Measurements from ENCODE around the gene CCL3. TPM values are rescaled to one million over a fixed set of nuclear protein-coding genes. Genes with fewer than 3 reads are reported as not detected.

CCL3 gene
- total RNA-seq, 1 experiment from 2014 or later = 0.98 TPM

DNA sequence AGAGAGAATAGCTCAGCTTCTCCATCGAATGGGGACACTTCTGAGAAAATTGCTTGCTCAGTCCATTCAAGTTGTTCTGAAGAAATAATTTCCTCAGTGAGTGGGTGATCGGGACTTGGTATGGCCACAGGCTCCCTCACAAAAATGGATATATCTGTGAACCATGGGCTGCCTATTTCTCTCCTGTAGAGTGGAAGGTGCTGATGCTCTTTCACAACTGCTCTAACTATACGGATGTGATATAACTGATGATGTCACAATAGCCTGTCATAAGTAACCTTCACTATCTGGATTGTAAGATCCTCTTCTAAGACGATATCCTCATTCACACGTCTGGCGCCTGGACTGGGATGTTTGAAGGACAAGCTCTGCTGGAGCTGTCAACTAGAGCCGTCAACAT lies 30.5 kb downstream of the CCL3 start:
- no peak overlapping the region for H3K4me3 ChIP-seq (replicated peaks in 1 of 2; ENCODE audit: low read depth in 1 of 2, low read length in 2 of 2)
- H3K9me3 ChIP-seq (ENCODE audit: control insufficient read depth in 1 of 2, insufficient read depth in 1 of 2, low read depth in 1 of 2, low read length in 2 of 2) = no peaks in the 10 kb centered on the region
- no peak for DNase-seq (ENCODE audit: low read depth, low spot score)
- no peaks in the 10 kb centered on the region for H3K9me2 ChIP-seq (ENCODE audit: insufficient read depth)
- no peaks in the 10 kb centered on the region for H3K36me3 ChIP-seq (ENCODE audit: control insufficient read depth in 1 of 2, insufficient read depth in 2 of 2, low read length in 2 of 2)
- ATAC-seq = no peak
- TF ChIP-seq, protein P1, sequence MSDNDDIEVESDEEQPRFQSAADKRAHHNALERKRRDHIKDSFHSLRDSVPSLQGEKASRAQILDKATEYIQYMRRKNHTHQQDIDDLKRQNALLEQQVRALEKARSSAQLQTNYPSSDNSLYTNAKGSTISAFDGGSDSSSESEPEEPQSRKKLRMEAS (IDR thresholded peaks at IDR 0.05) = no peak
- TF ChIP-seq EGR1 (IDR thresholded peaks at IDR 0.05; ENCODE audit: low read depth) = no peak
- TF ChIP-seq POLR2A (IDR thresholded peaks at IDR 0.05; ENCODE audit: borderline replicate concordance, extremely low read depth, insufficient read depth, insufficient read length) = no peak
- TF ChIP-seq, protein P2, sequence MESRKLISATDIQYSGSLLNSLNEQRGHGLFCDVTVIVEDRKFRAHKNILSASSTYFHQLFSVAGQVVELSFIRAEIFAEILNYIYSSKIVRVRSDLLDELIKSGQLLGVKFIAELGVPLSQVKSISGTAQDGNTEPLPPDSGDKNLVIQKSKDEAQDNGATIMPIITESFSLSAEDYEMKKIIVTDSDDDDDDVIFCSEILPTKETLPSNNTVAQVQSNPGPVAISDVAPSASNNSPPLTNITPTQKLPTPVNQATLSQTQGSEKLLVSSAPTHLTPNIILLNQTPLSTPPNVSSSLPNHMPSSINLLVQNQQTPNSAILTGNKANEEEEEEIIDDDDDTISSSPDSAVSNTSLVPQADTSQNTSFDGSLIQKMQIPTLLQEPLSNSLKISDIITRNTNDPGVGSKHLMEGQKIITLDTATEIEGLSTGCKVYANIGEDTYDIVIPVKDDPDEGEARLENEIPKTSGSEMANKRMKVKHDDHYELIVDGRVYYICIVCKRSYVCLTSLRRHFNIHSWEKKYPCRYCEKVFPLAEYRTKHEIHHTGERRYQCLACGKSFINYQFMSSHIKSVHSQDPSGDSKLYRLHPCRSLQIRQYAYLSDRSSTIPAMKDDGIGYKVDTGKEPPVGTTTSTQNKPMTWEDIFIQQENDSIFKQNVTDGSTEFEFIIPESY (IDR thresholded peaks at IDR 0.05; ENCODE audit: extremely low read depth, insufficient replicate concordance, low read length) = no peak
- TF ChIP-seq RAD21 (IDR thresholded peaks at IDR 0.05; ENCODE audit: low read depth) = no peak
- no peak for TF ChIP-seq EZH2phosphoT487 (IDR thresholded peaks at IDR 0.05; ENCODE audit: borderline replicate concordance)
- TF ChIP-seq, protein P3, sequence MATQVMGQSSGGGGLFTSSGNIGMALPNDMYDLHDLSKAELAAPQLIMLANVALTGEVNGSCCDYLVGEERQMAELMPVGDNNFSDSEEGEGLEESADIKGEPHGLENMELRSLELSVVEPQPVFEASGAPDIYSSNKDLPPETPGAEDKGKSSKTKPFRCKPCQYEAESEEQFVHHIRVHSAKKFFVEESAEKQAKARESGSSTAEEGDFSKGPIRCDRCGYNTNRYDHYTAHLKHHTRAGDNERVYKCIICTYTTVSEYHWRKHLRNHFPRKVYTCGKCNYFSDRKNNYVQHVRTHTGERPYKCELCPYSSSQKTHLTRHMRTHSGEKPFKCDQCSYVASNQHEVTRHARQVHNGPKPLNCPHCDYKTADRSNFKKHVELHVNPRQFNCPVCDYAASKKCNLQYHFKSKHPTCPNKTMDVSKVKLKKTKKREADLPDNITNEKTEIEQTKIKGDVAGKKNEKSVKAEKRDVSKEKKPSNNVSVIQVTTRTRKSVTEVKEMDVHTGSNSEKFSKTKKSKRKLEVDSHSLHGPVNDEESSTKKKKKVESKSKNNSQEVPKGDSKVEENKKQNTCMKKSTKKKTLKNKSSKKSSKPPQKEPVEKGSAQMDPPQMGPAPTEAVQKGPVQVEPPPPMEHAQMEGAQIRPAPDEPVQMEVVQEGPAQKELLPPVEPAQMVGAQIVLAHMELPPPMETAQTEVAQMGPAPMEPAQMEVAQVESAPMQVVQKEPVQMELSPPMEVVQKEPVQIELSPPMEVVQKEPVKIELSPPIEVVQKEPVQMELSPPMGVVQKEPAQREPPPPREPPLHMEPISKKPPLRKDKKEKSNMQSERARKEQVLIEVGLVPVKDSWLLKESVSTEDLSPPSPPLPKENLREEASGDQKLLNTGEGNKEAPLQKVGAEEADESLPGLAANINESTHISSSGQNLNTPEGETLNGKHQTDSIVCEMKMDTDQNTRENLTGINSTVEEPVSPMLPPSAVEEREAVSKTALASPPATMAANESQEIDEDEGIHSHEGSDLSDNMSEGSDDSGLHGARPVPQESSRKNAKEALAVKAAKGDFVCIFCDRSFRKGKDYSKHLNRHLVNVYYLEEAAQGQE (IDR thresholded peaks at IDR 0.05; ENCODE audit: low read depth) = no peak
- no peak for TF ChIP-seq CEBPB (IDR thresholded peaks at IDR 0.05; ENCODE audit: low read depth)
- no peak for TF ChIP-seq ZFX (IDR thresholded peaks at IDR 0.05)
- TF ChIP-seq, protein P4, sequence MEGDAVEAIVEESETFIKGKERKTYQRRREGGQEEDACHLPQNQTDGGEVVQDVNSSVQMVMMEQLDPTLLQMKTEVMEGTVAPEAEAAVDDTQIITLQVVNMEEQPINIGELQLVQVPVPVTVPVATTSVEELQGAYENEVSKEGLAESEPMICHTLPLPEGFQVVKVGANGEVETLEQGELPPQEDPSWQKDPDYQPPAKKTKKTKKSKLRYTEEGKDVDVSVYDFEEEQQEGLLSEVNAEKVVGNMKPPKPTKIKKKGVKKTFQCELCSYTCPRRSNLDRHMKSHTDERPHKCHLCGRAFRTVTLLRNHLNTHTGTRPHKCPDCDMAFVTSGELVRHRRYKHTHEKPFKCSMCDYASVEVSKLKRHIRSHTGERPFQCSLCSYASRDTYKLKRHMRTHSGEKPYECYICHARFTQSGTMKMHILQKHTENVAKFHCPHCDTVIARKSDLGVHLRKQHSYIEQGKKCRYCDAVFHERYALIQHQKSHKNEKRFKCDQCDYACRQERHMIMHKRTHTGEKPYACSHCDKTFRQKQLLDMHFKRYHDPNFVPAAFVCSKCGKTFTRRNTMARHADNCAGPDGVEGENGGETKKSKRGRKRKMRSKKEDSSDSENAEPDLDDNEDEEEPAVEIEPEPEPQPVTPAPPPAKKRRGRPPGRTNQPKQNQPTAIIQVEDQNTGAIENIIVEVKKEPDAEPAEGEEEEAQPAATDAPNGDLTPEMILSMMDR (IDR thresholded peaks at IDR 0.05 in 2 of 3, conservative IDR thresholded peaks at IDR 0.05 in 1 of 3; ENCODE audit: borderline replicate concordance in 1 of 3, insufficient read depth in 1 of 3, low read depth in 2 of 3, low read length in 2 of 3) = no peak
- no peak for TF ChIP-seq SIN3A (IDR thresholded peaks at IDR 0.05; ENCODE audit: low read depth)
- no peaks in the 10 kb centered on the region for H3K4me1 ChIP-seq (ENCODE audit: control insufficient read depth in 1 of 2, insufficient read depth in 2 of 2, low read length in 2 of 2)
- H3K79me2 ChIP-seq (ENCODE audit: insufficient read depth, low read length) = no peaks in the 10 kb centered on the region
- H3K27ac ChIP-seq (ENCODE audit: low read depth, low read length) = no peak overlapping the region
- BruUV-seq (replicated peaks) = no TSS peak
- H2AFZ ChIP-seq (ENCODE audit: low read depth, low read length, poor library complexity, severe bottlenecking) = no peak overlapping the region
- POLR2A ChIA-PET = no interaction called here
- RAD21 ChIA-PET (ENCODE audit: low non-redundant PET in 1 of 2, low total read pairs in 2 of 2, uncharacterized antibody in 2 of 2, unreplicated experiment in 2 of 2) = interaction anchor here in 1 of 2 experiments (0.6 to 0.7 kb wide), 2 partner anchors 10 to 89 kb away, joined by 3 read pairs; no protein-coding TSS in a partner anchor
- CTCF ChIA-PET = no interaction called here
- 0 out of 2 replicates have a peak, but pooled peaks cover 3% of the 10 kb centered on the region for H3K27me3 ChIP-seq (ENCODE audit: insufficient read depth, low read length)
- intact Hi-C loops (cut with micrococcal nuclease) = no loop called here
- H4K20me1 ChIP-seq (ENCODE audit: insufficient read depth) = no peaks in the 10 kb centered on the region
- no peak overlapping the region for H3K9ac ChIP-seq (ENCODE audit: low read length)
- no peak overlapping the region for H3K4me2 ChIP-seq (ENCODE audit: low read length)
